Right atrium auricular region (tissue), 2 donors: ENCODE measurements around the gene RHOF. TPM values are rescaled to one million over a fixed set of nuclear protein-coding genes. Genes with fewer than 3 reads are reported as not detected.

Experiments used
- DNase-seq: peaks from one replicate; pipeline ENCODE4 v3.0.0-alpha.2; 2019; ENCODE audit warnings: low spot score
- H3K27ac ChIP-seq, 2 donors: fragments of 200-600 bp; sonication (generic); 1 replicate in 1 of 2; 2 replicates in 1 of 2; pipeline ENCODE4 v1.5.1; 2016 to 2019
- H3K27me3 ChIP-seq, 2 donors: fragments of 200-600 bp; sonication (generic); one replicate each; pipeline versions ENCODE4 v1.5.1 to v1.6.0; 2017 to 2019
- H3K36me3 ChIP-seq: fragments of 200-600 bp; sonication (generic); one replicate; pipeline ENCODE4 v1.5.1; 2016
- H3K4me1 ChIP-seq, 2 donors: fragments of 200-600 bp; sonication (generic); one replicate each; pipeline versions ENCODE4 v1.5.1 to v1.6.0; 2017 to 2019
- H3K4me3 ChIP-seq, 2 donors: fragments of 200-600 bp; sonication (generic); 1 replicate in 1 of 2; 2 replicates in 1 of 2; pipeline ENCODE4 v1.5.1; 2017 to 2019; ENCODE audit warnings: mild to moderate bottlenecking in 1 of 2, moderate library complexity in 1 of 2
- H3K9me3 ChIP-seq, 2 donors: fragments of 200-600 bp; sonication (generic); one replicate each; pipeline ENCODE4 v1.5.1; 2019
- CTCF ChIP-seq, 2 donors: fragments of 200-600 bp; sonication (generic); IDR thresholded peaks; one replicate each; pipeline ENCODE4 v1.5.1; 2019; ENCODE audit warnings: antibody characterized with exemption in 2 of 2
- total RNA-seq, 2 donors: library from RNA; depleted of rRNA; stranded (reverse); fragments of >200 nt; gene quantifications; one replicate each; pipeline ENCODE4 v1.1.0, GENCODE V29; 2016

RHOF gene
- total RNA-seq, 2 donors from 2014 or later = 7.3 to 21.9 TPM

- no peaks in the 10 kb centered on the region for H3K9me3 ChIP-seq
- peak overlapping the region; percentile 100 for H3K27ac ChIP-seq
- TF ChIP-seq CTCF (IDR thresholded peaks at IDR 0.05) = no peak
- peak; percentile 86 for DNase-seq
- no peaks in the 10 kb centered on the region for H3K36me3 ChIP-seq
- H3K27me3 ChIP-seq = no peaks in the 10 kb centered on the region
- peak overlapping the region; percentile 73 to 79 for H3K4me3 ChIP-seq
- H3K4me1 ChIP-seq = peaks cover 0 to 64% of the 10 kb centered on the region in 2 donors
Observed at GRCh38 chr12:121800694-121801594, 7.5 kb upstream of the RHOF start.

- Histone ChIP-seq H3K9me3 (no peaks in the 10 kb centered on the region), H3K36me3 (peaks cover 7% of the 10 kb centered on the region), H3K4me1 (peaks cover 0 to 64% of the 10 kb centered on the region in 2 donors), H3K4me3 (peak overlapping the region; percentile 73 to 79), H3K27ac (peak overlapping the region; percentile 100), H3K27me3 (no peaks in the 10 kb centered on the region)
- DNase-seq = peak; percentile 93
- TF ChIP-seq CTCF (IDR thresholded peaks at IDR 0.05) = peak in 1 of 2 donors; percentile 10
Observed at GRCh38 chr12:121799842-121800693, 6.6 kb upstream of the RHOF start.

GRCh38 chr12:121799156-121799841 is 5.8 kb upstream of the RHOF start:
- H3K27me3 ChIP-seq = no peaks in the 10 kb centered on the region
- H3K4me1 ChIP-seq = peaks cover 0 to 68% of the 10 kb centered on the region in 2 donors
- DNase-seq = peak; percentile 88
- peak overlapping the region; percentile 73 to 79 for H3K4me3 ChIP-seq
- H3K27ac ChIP-seq = peak overlapping the region; percentile 100
- TF ChIP-seq CTCF (IDR thresholded peaks at IDR 0.05) = no peak
- H3K36me3 ChIP-seq = peaks cover 7% of the 10 kb centered on the region
- no peaks in the 10 kb centered on the region for H3K9me3 ChIP-seq

GRCh38 chr12:121798787-121799155 is 5.3 kb upstream of the RHOF start:
- DNase-seq = no peak
- TF ChIP-seq CTCF (IDR thresholded peaks at IDR 0.05) = no peak
- H3K4me3 ChIP-seq = peak overlapping the region; percentile 73 to 79
- H3K4me1 ChIP-seq = peaks cover 0 to 73% of the 10 kb centered on the region in 2 donors
- H3K9me3 ChIP-seq = no peaks in the 10 kb centered on the region
- peaks cover 7% of the 10 kb centered on the region for H3K36me3 ChIP-seq
- no peaks in the 10 kb centered on the region for H3K27me3 ChIP-seq
- H3K27ac ChIP-seq = peak overlapping the region; percentile 100

GRCh38 chr12:121797937-121798786 is 4.7 kb upstream of the RHOF start:
- DNase-seq = no peak
- H3K9me3 ChIP-seq = no peaks in the 10 kb centered on the region
- peak overlapping the region; percentile 73 to 79 for H3K4me3 ChIP-seq
- peaks cover 7% of the 10 kb centered on the region for H3K36me3 ChIP-seq
- H3K4me1 ChIP-seq = peaks cover 0 to 79% of the 10 kb centered on the region in 2 donors
- H3K27me3 ChIP-seq = no peaks in the 10 kb centered on the region
- H3K27ac ChIP-seq = peak overlapping the region; percentile 100
- TF ChIP-seq CTCF (IDR thresholded peaks at IDR 0.05) = no peak
